ENCODE results near the gene PBXIP1. TPM values are rescaled to one million over a fixed set of nuclear protein-coding genes. Genes with fewer than 3 reads are reported as not detected.
"Not testable (repeated sequence)": the region's sequence is repeated elsewhere in the genome, so short reads cannot be mapped to it uniquely, and the experiment has no call there.

The PBXIP1 gene
- total RNA-seq, 1 donor, result 520 TPM

GRCh38 chr1:154940213-154940560, 15.7 kb downstream of the PBXIP1 start:
- DNase-seq (ENCODE audit: low read depth in 2 of 3, low spot score in 2 of 3), result no peak

- DNase-seq (ENCODE audit: low read depth in 2 of 3, low spot score in 2 of 3), result no peak
These were observed 17.1 kb downstream of the PBXIP1 start for GRCh38 chr1:154938604-154939399.

- DNase-seq (ENCODE audit: low read depth in 2 of 3, low spot score in 2 of 3), result no peak
These were observed 17.9 kb downstream of the PBXIP1 start for GRCh38 chr1:154937988-154938386.

- peak; percentile 93 to 98 (median 94) for DNase-seq (ENCODE audit: low read depth in 2 of 3, low spot score in 2 of 3)
These were observed 18.6 kb downstream of the PBXIP1 start for GRCh38 chr1:154937085-154937987.

- DNase-seq (ENCODE audit: low read depth in 2 of 3, low spot score in 2 of 3), result peak; percentile 92 to 99 (median 98)
These were observed 19.3 kb downstream of the PBXIP1 start, which contains the start of gene PMVK for GRCh38 chr1:154936555-154937084. Gene PMVK (minus strand): TSS chr1:154936719. CDS start chr1:154936685, 34 bp downstream.

- DNase-seq (ENCODE audit: low read depth in 2 of 3, low spot score in 2 of 3), result no peak
These were observed 19.9 kb downstream of the PBXIP1 start for GRCh38 chr1:154935749-154936554.

- no peak for DNase-seq (ENCODE audit: low read depth in 2 of 3, low spot score in 2 of 3)
These were observed 21.4 kb downstream of the PBXIP1 start for GRCh38 chr1:154934358-154934948.

- DNase-seq (ENCODE audit: low read depth in 2 of 3, low spot score in 2 of 3), result no peak
These were observed 23.9 kb downstream of the PBXIP1 start for GRCh38 chr1:154931940-154932487.

GRCh38 chr1:154926201-154926600, 29.7 kb downstream of the PBXIP1 start:
- no peak for DNase-seq (ENCODE audit: low read depth in 2 of 3, low spot score in 2 of 3)

- DNase-seq (ENCODE audit: low read depth in 2 of 3, low spot score in 2 of 3), result peak in 2 of 3 donors; percentile 42 to 66
These were observed 30.3 kb downstream of the PBXIP1 start for GRCh38 chr1:154925335-154926170.

GRCh38 chr1:154923695-154924094, 32.2 kb downstream of the PBXIP1 start:
- no peak for DNase-seq (ENCODE audit: low read depth in 2 of 3, low spot score in 2 of 3)

- DNase-seq (ENCODE audit: low read depth in 2 of 3, low spot score in 2 of 3), result no peak
These were observed 42.6 kb downstream of the PBXIP1 start for GRCh38 chr1:154913273-154913672.

GRCh38 chr1:154912755-154913154, 43.1 kb downstream of the PBXIP1 start:
- no peak for DNase-seq (ENCODE audit: low read depth in 2 of 3, low spot score in 2 of 3)

GRCh38 chr1:154911691-154912550, 44.0 kb downstream of the PBXIP1 start:
- no peak for DNase-seq (ENCODE audit: low read depth in 2 of 3, low spot score in 2 of 3)

GRCh38 chr1:154910851-154911250, 45.0 kb downstream of the PBXIP1 start:
- no peak for DNase-seq (ENCODE audit: low read depth in 2 of 3, low spot score in 2 of 3)

- no peak for DNase-seq (ENCODE audit: low read depth in 2 of 3, low spot score in 2 of 3)
These were observed 47.0 kb downstream of the PBXIP1 start for GRCh38 chr1:154908937-154909336.

- not testable (repeated sequence) for DNase-seq (ENCODE audit: low read depth in 2 of 3, low spot score in 2 of 3)
These were observed 47.8 kb downstream of the PBXIP1 start for GRCh38 chr1:154908129-154908528.

- DNase-seq (ENCODE audit: low read depth in 2 of 3, low spot score in 2 of 3), result no peak
These were observed 49.2 kb downstream of the PBXIP1 start for GRCh38 chr1:154906621-154907081.

All from hematopoietic multipotent progenitor cell (in vitro differentiated cells).